Measurements from ENCODE around the gene RNFT1. TPM values are rescaled to one million over a fixed set of nuclear protein-coding genes. Genes with fewer than 3 reads are reported as not detected.
A peak's percentile ranks its signal among the peaks of the same experiment; 100 is the strongest.
"Not testable (repeated sequence)": the region's sequence is repeated elsewhere in the genome, so short reads cannot be mapped to it uniquely, and the experiment has no call there.

Gene RNFT1, protein sequence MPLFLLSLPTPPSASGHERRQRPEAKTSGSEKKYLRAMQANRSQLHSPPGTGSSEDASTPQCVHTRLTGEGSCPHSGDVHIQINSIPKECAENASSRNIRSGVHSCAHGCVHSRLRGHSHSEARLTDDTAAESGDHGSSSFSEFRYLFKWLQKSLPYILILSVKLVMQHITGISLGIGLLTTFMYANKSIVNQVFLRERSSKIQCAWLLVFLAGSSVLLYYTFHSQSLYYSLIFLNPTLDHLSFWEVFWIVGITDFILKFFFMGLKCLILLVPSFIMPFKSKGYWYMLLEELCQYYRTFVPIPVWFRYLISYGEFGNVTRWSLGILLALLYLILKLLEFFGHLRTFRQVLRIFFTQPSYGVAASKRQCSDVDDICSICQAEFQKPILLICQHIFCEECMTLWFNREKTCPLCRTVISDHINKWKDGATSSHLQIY
- total RNA-seq, result 10 to 100 TPM; 20.7 to 23.7 TPM

DNA sequence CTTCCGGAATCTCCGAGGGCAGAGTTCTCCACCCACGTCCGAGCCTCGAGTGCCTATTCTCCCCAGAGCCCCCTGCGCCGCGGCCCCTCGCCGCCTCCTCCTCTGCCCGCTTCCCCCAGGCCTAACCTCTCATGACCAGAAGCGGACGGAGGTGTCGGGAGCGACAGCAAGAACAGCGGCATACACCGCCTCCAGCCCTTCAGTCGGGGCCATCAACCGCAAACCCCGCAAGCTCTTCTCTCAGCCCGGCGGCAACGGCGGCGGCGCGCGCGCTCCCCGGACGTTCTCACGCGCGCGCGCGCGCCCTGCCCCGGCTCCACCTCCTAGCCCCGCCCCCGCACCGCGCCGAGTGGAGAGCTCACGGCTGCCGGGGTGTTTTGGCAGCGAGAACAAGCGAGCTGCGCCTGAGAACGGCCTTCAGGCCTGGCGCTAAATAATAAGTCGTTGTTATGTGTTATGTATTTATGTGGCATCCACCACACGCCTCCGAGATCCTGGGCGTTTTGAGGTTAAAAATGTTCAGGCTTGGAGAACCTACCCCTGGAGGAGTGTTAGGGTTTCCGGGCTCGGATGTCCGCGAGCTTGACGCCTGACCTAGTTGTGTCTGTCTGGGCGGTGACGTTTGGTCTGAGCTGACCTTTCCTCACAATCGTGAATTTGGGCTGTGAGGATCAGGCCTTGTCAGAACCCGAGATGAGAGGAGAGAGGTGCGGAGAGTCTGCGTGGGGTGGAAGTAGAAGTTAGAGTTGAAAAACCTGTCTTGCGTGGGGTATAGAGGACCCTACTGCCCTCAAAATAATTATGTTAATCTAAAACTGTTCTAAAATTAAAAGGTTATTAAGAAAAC is at the start of gene RNFT1:
Gene RNFT1 (minus strand): TSS at position 259 of the 847 bp plus-strand sequence. CDS start 77 bp downstream, at position 182.
- Mint-ChIP-seq H3K4me1 (ENCODE audit: low read depth) (peaks cover 19% of the 10 kb centered on the region), H3K27me3 (no peaks in the 10 kb centered on the region), H3K27ac (peak within 1 kb of the TSS; percentile 93), H3K36me3 (ENCODE audit: low read depth) (peaks cover 5% of the 10 kb centered on the region), H3K9me3 (no peaks in the 10 kb centered on the region), H3K4me3 (peak within 1 kb of the TSS; percentile 79)
- TF ChIP-seq, protein P1, sequence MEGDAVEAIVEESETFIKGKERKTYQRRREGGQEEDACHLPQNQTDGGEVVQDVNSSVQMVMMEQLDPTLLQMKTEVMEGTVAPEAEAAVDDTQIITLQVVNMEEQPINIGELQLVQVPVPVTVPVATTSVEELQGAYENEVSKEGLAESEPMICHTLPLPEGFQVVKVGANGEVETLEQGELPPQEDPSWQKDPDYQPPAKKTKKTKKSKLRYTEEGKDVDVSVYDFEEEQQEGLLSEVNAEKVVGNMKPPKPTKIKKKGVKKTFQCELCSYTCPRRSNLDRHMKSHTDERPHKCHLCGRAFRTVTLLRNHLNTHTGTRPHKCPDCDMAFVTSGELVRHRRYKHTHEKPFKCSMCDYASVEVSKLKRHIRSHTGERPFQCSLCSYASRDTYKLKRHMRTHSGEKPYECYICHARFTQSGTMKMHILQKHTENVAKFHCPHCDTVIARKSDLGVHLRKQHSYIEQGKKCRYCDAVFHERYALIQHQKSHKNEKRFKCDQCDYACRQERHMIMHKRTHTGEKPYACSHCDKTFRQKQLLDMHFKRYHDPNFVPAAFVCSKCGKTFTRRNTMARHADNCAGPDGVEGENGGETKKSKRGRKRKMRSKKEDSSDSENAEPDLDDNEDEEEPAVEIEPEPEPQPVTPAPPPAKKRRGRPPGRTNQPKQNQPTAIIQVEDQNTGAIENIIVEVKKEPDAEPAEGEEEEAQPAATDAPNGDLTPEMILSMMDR (IDR thresholded peaks at IDR 0.05), result no peak
- intact Hi-C loops (cut with micrococcal nuclease), result no loop called here
- ATAC-seq, result peak; percentile 88
- peak; percentile 96 for DNase-seq
- ChIA-PET CTCF (interaction anchor here (0.5 to 1.5 kb wide), 7 partner anchors 17 to 219 kb away, joined by 3 to 9 read pairs (median 4); no protein-coding TSS in a partner anchor), POLR2A (interaction anchor here (0.6 to 1.5 kb wide), 7 partner anchors 10 to 513 kb away, joined by 3 to 6 read pairs (median 4); no protein-coding TSS in a partner anchor)

DNA sequence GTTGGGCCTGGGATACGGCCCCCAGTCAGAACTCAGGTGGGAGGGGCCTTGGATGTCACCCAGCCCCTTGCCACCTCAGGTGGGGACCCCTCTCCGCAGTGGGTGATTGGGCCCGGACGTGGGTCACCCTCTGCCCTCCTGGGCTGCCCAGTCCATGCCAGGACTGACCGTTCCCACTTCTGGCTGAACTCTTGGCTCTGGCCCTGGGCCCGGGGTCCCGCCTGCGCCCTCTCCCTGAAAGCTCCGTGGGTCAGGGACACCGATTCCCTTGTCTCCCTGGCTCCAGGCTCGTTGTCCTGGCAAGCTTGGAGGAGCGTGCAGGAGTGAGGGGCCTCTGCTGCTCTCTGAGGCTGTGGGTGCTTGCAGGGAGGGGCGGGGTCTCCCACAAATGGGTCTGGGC is 44.8 kb upstream of the RNFT1 start:
- H3K4me3 Mint-ChIP-seq; ATAC-seq; H3K4me1 Mint-ChIP-seq (ENCODE audit: low read depth); H3K27ac Mint-ChIP-seq; H3K36me3 Mint-ChIP-seq (ENCODE audit: low read depth); intact Hi-C loops (cut with micrococcal nuclease); CTCF ChIA-PET; DNase-seq; H3K9me3 Mint-ChIP-seq; POLR2A ChIA-PET; H3K27me3 Mint-ChIP-seq: not testable (repeated sequence)

DNA sequence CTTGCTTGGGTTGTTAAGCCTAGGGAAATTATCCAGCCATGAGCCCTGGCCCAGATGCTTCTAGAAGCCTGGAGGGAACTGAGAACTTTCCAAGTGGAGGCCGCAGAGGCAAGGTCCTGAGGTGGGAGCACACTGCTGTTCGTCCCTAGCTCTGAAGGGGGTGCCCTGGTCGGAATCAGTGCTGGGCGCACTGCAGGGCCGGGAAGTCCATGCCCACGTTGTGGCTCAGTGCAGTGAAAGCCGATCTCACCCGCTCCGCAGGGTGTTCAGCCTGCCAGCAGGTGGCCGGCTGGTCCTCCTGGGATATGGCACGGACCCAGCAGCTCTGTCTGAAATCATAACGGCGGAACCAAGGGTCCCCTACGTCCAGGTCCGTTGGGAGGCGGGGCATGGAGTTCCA is 43.8 kb upstream of the RNFT1 start:
- DNase-seq; CTCF ChIA-PET; intact Hi-C loops (cut with micrococcal nuclease); H3K9me3 Mint-ChIP-seq; H3K36me3 Mint-ChIP-seq (ENCODE audit: low read depth); H3K4me3 Mint-ChIP-seq; H3K27ac Mint-ChIP-seq; H3K4me1 Mint-ChIP-seq (ENCODE audit: low read depth); ATAC-seq; POLR2A ChIA-PET; H3K27me3 Mint-ChIP-seq: not testable (repeated sequence)

DNA sequence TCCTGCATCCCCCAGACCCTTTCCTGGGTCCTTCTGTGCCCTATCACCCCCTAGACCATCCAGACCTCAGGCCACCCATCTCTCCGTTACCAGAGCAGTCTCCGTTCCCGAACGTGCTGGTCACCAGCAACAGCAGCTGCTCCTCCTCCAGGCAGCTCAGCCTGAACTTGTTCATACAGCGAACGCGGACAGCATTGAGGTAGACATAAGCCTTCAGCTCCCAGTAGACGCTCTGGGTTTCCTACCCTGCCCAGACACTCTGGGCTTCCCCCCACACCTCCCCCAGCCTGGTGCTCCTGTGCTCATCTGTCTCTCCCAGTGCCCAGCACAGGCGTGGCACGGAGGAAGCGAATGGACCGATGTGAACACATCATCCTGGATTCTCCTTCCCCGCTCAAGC is 41.6 kb upstream of the RNFT1 start:
- ChIA-PET CTCF (no interaction called here), POLR2A (interaction anchor here (0.6 kb wide), 1 partner anchor 36 kb away, joined by 3 read pairs; no protein-coding TSS in a partner anchor)
- intact Hi-C loops (cut with micrococcal nuclease), result no loop called here
- no peaks in the 10 kb centered on the region for H3K9me3 Mint-ChIP-seq
- ATAC-seq (no peak), DNase-seq (no peak)
- no peak overlapping the region for H3K27ac Mint-ChIP-seq
- H3K4me1 Mint-ChIP-seq (ENCODE audit: low read depth), result no peaks in the 10 kb centered on the region
- no peak overlapping the region for H3K4me3 Mint-ChIP-seq
- H3K36me3 Mint-ChIP-seq (ENCODE audit: low read depth), result no peaks in the 10 kb centered on the region
- TF ChIP-seq, protein P1 (IDR thresholded peaks at IDR 0.05), result no peak
- no peaks in the 10 kb centered on the region for H3K27me3 Mint-ChIP-seq

DNA sequence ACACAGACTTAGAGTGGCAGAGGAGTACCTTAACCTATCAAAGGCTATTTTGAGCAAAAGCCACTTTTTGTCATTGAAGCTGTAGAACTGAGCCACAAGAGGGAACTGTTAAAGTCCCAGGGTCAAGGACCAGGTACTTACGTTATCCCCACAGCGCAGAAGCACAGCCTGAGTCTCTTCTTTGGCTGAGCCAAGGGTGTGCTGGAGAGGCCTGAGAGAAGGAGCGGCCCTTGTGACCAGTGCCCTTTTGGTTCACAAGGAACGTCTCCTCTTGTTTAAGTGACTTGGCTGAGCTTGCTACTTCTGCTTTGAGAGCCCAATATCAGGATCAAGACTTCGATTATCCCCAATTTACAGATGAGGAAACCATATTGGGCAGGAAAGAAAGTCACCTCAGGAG is 40.0 kb upstream of the RNFT1 start:
- H3K27me3 Mint-ChIP-seq; H3K9me3 Mint-ChIP-seq; DNase-seq; H3K4me3 Mint-ChIP-seq; H3K4me1 Mint-ChIP-seq (ENCODE audit: low read depth); ATAC-seq; H3K36me3 Mint-ChIP-seq (ENCODE audit: low read depth); H3K27ac Mint-ChIP-seq; CTCF ChIA-PET; intact Hi-C loops (cut with micrococcal nuclease): not testable (repeated sequence)
- POLR2A ChIA-PET, result interaction anchor here (0.6 kb wide), 1 partner anchor 78 kb away, joined by 3 read pairs; no protein-coding TSS in a partner anchor

- H3K4me3 Mint-ChIP-seq; DNase-seq; intact Hi-C loops (cut with micrococcal nuclease); H3K9me3 Mint-ChIP-seq; H3K27me3 Mint-ChIP-seq; H3K36me3 Mint-ChIP-seq (ENCODE audit: low read depth); H3K4me1 Mint-ChIP-seq (ENCODE audit: low read depth); CTCF ChIA-PET; POLR2A ChIA-PET; ATAC-seq; H3K27ac Mint-ChIP-seq: not testable (repeated sequence)
These were observed 37.9 kb upstream of the RNFT1 start for GRCh38 chr17:60002405-60002804.

- H3K4me3 Mint-ChIP-seq; CTCF ChIA-PET; H3K36me3 Mint-ChIP-seq (ENCODE audit: low read depth); POLR2A ChIA-PET; intact Hi-C loops (cut with micrococcal nuclease); ATAC-seq; H3K27me3 Mint-ChIP-seq; H3K4me1 Mint-ChIP-seq (ENCODE audit: low read depth); H3K9me3 Mint-ChIP-seq; DNase-seq; H3K27ac Mint-ChIP-seq: not testable (repeated sequence)
These were observed 32.1 kb upstream of the RNFT1 start for GRCh38 chr17:59996608-59997007.

GRCh38 chr17:59975166-59975565 is 10.6 kb upstream of the RNFT1 start:
- H3K4me1 Mint-ChIP-seq (ENCODE audit: low read depth); H3K27me3 Mint-ChIP-seq; DNase-seq; CTCF ChIA-PET; H3K36me3 Mint-ChIP-seq (ENCODE audit: low read depth); H3K4me3 Mint-ChIP-seq; intact Hi-C loops (cut with micrococcal nuclease); H3K9me3 Mint-ChIP-seq; H3K27ac Mint-ChIP-seq; ATAC-seq: not testable (repeated sequence)
- POLR2A ChIA-PET, result interaction anchor here (0.6 kb wide), 2 partner anchors 66 to 742 kb away, joined by 3 read pairs; no protein-coding TSS in a partner anchor

- CTCF ChIA-PET; H3K27ac Mint-ChIP-seq; ATAC-seq; H3K4me3 Mint-ChIP-seq; intact Hi-C loops (cut with micrococcal nuclease); DNase-seq; H3K27me3 Mint-ChIP-seq; H3K9me3 Mint-ChIP-seq; H3K4me1 Mint-ChIP-seq (ENCODE audit: low read depth); H3K36me3 Mint-ChIP-seq (ENCODE audit: low read depth); POLR2A ChIA-PET: not testable (repeated sequence)
These were observed 8.9 kb upstream of the RNFT1 start for GRCh38 chr17:59973483-59973882.
